NCI-H460 (cell line): ENCODE data around the gene FXYD6. TPM values are rescaled to one million over a fixed set of nuclear protein-coding genes. Genes with fewer than 3 reads are reported as not detected.

Experiments used
- DNase-seq: peaks from one replicate; pipeline ENCODE4 v3.0.0-alpha.2; 2016; ENCODE audit warnings: low read depth; ENCODE audit errors: extremely low read depth
- total RNA-seq: library from RNA; depleted of rRNA; stranded (reverse); fragments of >200 nt; shearing (Covaris generic); gene quantifications from 2 replicates; pipeline ENCODE4 v1.2.3, GENCODE V29; 2014

Gene FXYD6
- total RNA-seq, 1 experiment from 2014 or later: not detected

DNA sequence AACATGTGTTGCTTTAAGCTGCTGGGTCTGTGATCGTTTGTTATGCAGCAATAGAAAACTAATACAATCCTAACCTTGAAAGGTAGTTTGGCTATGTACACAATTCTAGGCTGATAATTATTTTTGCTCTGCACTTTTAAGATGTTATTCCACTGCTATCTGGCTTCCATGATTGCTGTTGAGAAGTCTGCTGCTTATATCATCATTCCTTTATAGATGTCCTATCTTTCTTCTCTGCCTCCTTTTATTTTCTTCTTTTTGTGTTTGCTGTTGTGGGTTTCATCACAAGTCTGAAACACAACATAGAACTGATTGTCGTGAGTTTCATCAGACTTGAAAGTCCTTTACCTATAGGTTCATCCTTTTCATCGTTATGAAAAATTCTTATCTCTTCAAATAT lies 24.1 kb downstream of the FXYD6 start:
- no peak for DNase-seq

GRCh38 chr11:117851852-117852251 lies 24.6 kb downstream of the FXYD6 start:
- DNase-seq: no peak

- no peak for DNase-seq
These were observed 25.4 kb downstream of the FXYD6 start for GRCh38 chr11:117851106-117851505.

DNA sequence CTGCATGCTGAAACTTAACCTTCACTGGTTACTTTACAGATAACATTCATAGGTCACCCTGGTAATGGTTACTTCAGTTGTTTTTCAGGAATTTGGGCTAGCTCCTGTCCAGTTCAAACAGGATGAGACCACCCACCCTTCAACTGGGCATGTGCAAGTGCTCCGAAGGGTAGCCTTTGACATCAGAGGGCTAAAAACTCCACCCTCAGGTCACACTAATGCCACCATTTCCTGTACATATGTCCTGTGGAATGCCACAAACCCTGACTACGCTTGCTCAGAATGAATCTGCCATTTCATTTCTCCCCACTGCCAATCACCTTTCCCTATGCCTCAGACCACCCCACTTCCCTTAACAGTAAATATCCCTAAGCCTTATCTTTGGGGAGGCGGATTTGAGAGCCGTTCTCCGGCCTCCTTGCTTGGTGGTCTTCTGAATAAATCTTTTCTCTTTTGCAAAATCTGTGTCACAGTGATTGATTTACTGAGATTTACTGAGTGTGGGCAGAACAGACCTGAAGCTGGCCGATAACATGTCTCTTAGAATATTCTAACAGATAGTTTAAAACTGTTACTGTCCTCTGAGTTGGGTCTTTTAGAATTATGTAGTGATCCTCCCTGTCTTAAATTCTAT lies 26.6 kb downstream of the FXYD6 start:
- DNase-seq: no peak

- DNase-seq: peak; percentile 48
These were observed 32.6 kb downstream of the FXYD6 start for GRCh38 chr11:117843666-117844484.

- DNase-seq: no peak
These were observed 34.1 kb downstream of the FXYD6 start for GRCh38 chr11:117842131-117842941.

GRCh38 chr11:117841551-117842031 lies 34.9 kb downstream of the FXYD6 start:
- no peak for DNase-seq

GRCh38 chr11:117840881-117841550 lies 35.4 kb downstream of the FXYD6 start:
- DNase-seq: no peak

- no peak for DNase-seq
These were observed 36.3 kb downstream of the FXYD6 start for GRCh38 chr11:117839936-117840813.

- no peak for DNase-seq
These were observed 37.0 kb downstream of the FXYD6 start for GRCh38 chr11:117839380-117839881.

GRCh38 chr11:117838901-117839300 lies 37.6 kb downstream of the FXYD6 start:
- DNase-seq: no peak

DNA sequence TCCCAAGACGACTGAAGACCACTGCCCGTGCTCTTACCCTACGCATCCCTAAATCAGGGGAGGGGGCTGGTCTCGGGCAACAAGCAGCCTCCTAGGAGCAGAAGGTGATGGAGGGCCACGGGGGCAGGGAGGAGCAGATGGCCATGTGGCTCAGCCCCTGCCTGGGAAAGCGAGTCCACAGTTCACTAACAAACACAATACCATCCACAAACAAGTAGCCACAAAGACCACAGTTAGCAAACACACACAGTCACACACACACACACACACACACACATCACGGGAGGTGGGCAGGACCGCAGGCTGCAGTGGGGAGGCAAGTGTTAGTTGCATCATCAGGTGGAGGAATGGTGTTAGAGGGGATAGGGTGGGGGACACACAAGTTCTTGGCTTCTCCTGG lies 38.7 kb downstream of the FXYD6 start:
- DNase-seq: no peak

- no peak for DNase-seq
These were observed 39.2 kb downstream of the FXYD6 start for GRCh38 chr11:117837070-117837776.

DNA sequence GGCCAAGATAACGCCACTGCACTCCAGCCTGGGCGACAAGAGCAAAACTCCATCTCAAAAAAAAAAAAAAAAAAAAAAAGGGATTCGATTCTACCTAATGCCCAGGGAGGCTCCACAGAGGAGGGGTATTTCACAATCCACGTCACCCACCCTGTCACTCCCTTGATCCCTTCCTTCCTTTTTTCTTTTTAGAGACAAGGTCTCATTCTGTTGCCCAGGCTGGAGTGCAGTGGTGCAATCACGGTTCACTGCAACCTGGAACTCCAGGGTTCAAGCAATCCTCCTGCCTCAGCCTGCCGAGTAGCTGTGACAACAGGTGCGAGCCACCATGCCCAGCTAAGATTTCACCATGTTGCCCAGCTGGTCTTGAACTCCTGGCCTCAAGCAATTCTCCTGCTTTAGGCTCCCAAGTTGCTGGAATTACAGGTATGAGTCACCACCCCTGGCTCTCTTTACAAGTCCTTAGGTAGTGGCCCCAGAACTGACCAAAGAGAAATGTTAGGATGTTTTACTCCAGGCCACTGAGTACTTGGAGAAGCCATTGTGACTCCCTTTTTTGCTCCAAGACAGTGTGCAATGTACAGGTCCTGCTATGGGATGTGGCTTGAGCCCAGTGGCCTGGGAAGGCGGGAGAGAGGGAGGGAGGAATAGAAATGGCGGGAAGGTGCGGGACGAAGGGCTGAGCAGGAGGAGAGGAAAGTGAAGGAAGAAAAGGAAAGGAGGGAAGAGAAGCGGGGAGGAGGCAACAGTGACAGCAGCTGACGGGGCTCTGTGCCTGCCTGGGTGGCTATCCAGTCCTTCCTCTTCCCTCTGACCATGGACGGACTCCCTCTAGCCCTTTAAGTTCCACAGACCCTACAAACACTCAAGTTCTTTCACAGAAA lies 40.1 kb downstream of the FXYD6 start:
- no peak for DNase-seq

DNA sequence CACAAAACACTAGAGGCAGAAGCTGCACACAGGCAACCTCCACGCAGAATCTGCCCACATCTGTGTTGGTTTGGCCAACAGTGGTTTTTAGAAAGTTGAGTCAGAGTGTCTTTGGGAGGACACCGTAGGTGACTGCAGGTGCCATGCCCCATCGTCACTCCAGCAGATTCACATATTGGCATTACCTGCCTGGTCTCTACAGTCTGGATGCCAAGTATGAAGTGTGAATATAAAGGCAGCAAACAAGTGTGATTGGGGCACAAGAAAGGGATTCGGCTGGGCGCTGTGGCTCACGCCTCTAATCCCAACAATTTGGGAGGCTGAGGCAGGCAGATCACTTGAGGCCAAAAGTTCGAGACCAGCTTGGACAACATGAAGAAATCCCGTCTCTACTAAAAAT lies 40.9 kb downstream of the FXYD6 start:
- no peak for DNase-seq

DNA sequence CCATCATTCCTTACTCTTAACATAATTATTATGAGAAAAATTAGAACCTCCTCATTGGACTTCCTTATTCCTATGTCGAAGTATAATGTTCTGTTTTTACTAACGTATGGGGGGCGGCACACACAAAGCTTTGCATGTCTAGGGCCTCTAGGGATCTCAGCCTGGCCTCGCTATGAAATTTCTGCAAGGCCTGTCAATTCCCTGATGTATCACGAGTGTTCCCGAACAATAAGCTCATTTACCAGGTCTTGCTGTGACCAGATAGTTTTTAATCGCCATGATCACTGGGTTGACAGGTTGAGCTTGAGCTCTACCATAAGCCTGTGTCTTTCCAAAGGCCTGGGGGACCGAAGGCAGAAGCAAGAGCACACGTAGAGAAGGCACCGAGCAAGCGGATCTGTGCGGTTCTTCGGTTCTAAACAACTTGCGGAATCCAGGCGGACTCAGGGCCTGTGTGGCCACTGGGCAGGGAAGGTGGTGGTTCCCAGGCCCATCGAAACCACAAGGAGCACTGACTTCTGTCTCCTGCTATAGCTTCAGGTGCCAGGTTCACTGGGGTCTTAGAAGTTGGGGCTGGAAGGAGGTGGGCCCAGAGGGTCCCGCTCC lies 41.5 kb downstream of the FXYD6 start:
- DNase-seq: no peak

GRCh38 chr11:117834068-117834810 lies 42.2 kb downstream of the FXYD6 start:
- no peak for DNase-seq
